ENCODE measurements around the gene TMPRSS5. TPM values are rescaled to one million over a fixed set of nuclear protein-coding genes. Genes with fewer than 3 reads are reported as not detected.
"Not testable (repeated sequence)": the region's sequence is repeated elsewhere in the genome, so short reads cannot be mapped to it uniquely, and the experiment has no call there.

Gene TMPRSS5
- total and polyA plus RNA-seq, 10 of the 15 experiments (the other 5 are each of a cell fraction or from before 2014, with no cell fraction given): 0.05 to 0.85 (median 0.34) TPM; not detected in 2

DNA sequence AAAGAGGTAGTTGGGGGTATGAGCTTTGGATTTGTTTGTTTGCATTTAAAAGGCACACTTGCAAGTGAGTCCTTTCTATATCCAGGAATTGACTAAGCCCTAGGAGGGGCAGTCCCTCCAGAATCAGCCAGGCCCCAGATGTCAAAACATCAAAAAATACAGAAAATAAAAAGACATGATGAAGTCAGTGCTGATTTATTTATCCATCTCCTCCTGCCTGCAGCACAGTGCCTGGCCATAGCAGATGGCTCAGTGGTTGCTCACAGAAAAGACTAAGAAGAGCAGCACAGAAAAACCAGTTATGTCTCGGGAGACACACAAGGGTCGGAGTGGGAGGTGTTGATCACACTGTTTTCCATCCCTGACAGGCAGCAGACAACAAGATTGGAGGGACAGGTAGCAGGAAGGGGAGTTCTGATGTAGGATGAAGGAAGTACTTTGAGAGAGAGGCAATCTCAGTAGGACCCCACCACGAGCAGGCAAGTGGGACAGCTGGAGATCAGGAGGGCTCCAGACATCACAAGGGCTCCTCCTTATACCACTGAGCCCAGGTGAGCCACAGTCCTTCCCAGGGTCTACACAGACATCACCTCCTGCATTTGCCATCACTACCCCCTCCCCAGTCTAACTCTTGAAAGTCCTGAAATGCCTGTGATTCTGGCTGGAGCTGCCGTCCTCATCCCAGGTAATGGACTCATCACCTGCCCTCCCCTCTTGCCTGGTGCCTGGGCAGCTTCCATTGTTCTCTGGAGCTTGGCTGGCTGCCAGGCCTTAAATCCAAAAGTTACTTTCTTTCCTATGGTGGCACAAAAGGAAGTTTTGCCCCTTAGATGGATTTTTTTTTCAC lies 32.3 kb downstream of the TMPRSS5 start (continued):
- TF ChIP-seq, protein P1, sequence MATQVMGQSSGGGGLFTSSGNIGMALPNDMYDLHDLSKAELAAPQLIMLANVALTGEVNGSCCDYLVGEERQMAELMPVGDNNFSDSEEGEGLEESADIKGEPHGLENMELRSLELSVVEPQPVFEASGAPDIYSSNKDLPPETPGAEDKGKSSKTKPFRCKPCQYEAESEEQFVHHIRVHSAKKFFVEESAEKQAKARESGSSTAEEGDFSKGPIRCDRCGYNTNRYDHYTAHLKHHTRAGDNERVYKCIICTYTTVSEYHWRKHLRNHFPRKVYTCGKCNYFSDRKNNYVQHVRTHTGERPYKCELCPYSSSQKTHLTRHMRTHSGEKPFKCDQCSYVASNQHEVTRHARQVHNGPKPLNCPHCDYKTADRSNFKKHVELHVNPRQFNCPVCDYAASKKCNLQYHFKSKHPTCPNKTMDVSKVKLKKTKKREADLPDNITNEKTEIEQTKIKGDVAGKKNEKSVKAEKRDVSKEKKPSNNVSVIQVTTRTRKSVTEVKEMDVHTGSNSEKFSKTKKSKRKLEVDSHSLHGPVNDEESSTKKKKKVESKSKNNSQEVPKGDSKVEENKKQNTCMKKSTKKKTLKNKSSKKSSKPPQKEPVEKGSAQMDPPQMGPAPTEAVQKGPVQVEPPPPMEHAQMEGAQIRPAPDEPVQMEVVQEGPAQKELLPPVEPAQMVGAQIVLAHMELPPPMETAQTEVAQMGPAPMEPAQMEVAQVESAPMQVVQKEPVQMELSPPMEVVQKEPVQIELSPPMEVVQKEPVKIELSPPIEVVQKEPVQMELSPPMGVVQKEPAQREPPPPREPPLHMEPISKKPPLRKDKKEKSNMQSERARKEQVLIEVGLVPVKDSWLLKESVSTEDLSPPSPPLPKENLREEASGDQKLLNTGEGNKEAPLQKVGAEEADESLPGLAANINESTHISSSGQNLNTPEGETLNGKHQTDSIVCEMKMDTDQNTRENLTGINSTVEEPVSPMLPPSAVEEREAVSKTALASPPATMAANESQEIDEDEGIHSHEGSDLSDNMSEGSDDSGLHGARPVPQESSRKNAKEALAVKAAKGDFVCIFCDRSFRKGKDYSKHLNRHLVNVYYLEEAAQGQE (IDR thresholded peaks at IDR 0.05; ENCODE audit: low read depth, low read length): no peak

DNA sequence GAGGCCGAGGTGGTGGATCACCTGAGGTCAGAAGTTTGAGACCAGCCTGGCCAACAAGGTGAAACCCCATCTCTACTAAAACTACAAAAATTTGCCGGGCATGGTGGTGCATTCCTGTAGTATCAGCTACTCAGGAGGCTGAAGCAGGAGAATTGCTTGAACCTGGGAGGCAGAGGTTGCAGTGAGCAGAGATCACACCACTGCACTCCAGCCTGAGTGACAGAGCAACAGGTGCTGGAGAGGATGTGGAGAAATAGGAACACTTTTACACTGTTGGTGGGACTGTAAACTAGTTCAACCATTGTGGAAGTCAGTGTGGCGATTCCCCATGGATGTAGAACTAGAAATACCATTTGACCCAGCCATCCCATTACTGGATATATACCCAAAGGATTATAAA lies 34.2 kb downstream of the TMPRSS5 start:
- intact Hi-C loops (cut with micrococcal nuclease; ENCODE audit: unreplicated experiment); DNase-seq (ENCODE audit: low read depth, low spot score); ATAC-seq; FAIRE-seq; H2AFZ ChIP-seq (ENCODE audit: control insufficient read depth, low read depth, low read length); H3K27me3 ChIP-seq (replicated peaks in 1 of 2; ENCODE audit: control insufficient read depth in 2 of 2, insufficient read depth in 2 of 2, low read length in 1 of 2); H3K4me1 ChIP-seq (ENCODE audit: control insufficient read depth, insufficient read depth, low read length); H3K9me3 ChIP-seq (replicated peaks; ENCODE audit: control insufficient read depth, insufficient read depth, low read length); H3K79me2 ChIP-seq (ENCODE audit: control insufficient read depth, insufficient read depth, low read length); H3K9ac ChIP-seq (ENCODE audit: control insufficient read depth, insufficient read depth, low read length); H3K4me2 ChIP-seq (ENCODE audit: control insufficient read depth, insufficient read depth); H3K4me3 ChIP-seq; in situ Hi-C loops (cut with MboI); H4K20me1 ChIP-seq (ENCODE audit: control insufficient read depth, insufficient read depth); H3K36me3 ChIP-seq (ENCODE audit: control insufficient read depth in 2 of 2, insufficient read depth in 2 of 2, low read length in 1 of 2); CTCF ChIA-PET; SMC1A ChIA-PET (ENCODE audit: uncharacterized antibody, unreplicated experiment); RAD21 ChIA-PET (ENCODE audit: unreplicated experiment); H3K27ac ChIP-seq (ENCODE audit: control insufficient read depth, insufficient read depth); BruUV-seq (replicated peaks): not testable (repeated sequence)
- POLR2A ChIA-PET: interaction anchor here (0.5 kb wide), 1 partner anchor 58 kb away, joined by 3 read pairs; no protein-coding TSS in a partner anchor
- 41% methylated on average over 3 of the region's 3 CpGs for WGBS (ENCODE audit: insufficient coverage, insufficient replicate concordance, low lambda C conversion rate, missing lambda C conversion rate)

All from GM12878 (cell line).